Esophagus muscularis mucosa (tissue), 3 donors: Measurements from ENCODE around the gene SETDB2.

Source experiments
- POLR2A ChIP-seq: fragments of 450-650 bp; IDR thresholded peaks from one replicate; pipeline ENCODE4 v1.6.1; 2017; ENCODE audit warnings: antibody characterized with exemption, moderate library complexity, mild to moderate bottlenecking, low read depth
- POLR2AphosphoS5 ChIP-seq, 2 donors: sonication (generic); formaldehyde crosslinking; IDR thresholded peaks; one replicate each; pipeline ENCODE4 v1.6.1; 2017; ENCODE audit warnings: antibody characterized with exemption in 2 of 2
- TF ChIP-seq, protein P1 (sequence below), 3 experiments: fragments of 200-600 bp in 2 of 3; fragments of 450-650 bp in 1 of 3; sonication (generic) in 2 of 3; IDR thresholded peaks; one replicate each; pipeline ENCODE4 v1.5.1; 2017 to 2019; ENCODE audit warnings: antibody characterized with exemption in 3 of 3, mild to moderate bottlenecking in 2 of 3, moderate library complexity in 1 of 3

DNA sequence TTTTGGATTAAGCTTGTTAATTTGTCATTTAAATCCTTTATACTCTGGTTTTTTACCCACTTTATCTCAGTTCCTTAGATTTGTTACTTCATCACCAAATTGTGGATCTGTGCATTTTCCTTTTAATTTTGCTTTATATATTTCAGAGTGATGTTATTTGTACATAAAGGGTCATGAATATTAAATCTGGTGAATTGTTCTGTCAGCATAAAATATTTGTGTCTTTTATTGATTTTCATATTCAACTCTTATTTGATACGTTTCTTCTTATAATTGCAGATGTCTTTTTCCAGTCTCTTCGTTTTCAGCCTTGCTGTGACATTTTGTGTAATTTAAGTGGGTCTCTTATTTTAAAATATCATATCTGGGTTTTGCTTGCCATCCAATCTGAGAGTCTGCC, 4.7 kb downstream of the SETDB2 start:
- TF ChIP-seq POLR2AphosphoS5 (IDR thresholded peaks at IDR 0.05) (no peak), POLR2A (no peak)
- TF ChIP-seq, protein P1, sequence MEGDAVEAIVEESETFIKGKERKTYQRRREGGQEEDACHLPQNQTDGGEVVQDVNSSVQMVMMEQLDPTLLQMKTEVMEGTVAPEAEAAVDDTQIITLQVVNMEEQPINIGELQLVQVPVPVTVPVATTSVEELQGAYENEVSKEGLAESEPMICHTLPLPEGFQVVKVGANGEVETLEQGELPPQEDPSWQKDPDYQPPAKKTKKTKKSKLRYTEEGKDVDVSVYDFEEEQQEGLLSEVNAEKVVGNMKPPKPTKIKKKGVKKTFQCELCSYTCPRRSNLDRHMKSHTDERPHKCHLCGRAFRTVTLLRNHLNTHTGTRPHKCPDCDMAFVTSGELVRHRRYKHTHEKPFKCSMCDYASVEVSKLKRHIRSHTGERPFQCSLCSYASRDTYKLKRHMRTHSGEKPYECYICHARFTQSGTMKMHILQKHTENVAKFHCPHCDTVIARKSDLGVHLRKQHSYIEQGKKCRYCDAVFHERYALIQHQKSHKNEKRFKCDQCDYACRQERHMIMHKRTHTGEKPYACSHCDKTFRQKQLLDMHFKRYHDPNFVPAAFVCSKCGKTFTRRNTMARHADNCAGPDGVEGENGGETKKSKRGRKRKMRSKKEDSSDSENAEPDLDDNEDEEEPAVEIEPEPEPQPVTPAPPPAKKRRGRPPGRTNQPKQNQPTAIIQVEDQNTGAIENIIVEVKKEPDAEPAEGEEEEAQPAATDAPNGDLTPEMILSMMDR (IDR thresholded peaks at IDR 0.05) = no peak
